ENCODE results near the gene FOXA3.

Gene FOXA3

DNA sequence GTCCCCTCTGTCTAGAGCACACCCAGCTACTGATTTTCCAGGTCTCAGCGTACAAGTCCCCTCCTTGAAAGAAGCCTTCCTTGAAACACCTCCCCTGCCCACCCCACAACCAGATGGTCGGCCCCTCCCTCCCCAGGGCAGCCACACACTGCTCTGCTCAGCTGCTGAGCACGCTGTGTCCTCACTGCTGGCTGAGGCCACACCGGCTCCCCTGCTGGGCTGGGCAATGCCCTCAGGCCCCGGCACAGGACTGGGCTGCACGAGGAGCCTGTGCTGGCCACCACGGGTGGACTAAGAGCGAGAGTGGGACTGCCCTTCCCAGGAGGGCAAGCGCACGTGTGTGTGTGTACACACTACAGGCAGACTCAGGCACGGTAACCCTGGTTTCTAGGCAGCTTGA lies 37.2 kb upstream of the FOXA3 start:
- DNase-seq (ENCODE audit: low read depth), result no peak
- H3K4me3 ChIP-seq (ENCODE audit: low read depth, low read length), result no peak overlapping the region

DNA sequence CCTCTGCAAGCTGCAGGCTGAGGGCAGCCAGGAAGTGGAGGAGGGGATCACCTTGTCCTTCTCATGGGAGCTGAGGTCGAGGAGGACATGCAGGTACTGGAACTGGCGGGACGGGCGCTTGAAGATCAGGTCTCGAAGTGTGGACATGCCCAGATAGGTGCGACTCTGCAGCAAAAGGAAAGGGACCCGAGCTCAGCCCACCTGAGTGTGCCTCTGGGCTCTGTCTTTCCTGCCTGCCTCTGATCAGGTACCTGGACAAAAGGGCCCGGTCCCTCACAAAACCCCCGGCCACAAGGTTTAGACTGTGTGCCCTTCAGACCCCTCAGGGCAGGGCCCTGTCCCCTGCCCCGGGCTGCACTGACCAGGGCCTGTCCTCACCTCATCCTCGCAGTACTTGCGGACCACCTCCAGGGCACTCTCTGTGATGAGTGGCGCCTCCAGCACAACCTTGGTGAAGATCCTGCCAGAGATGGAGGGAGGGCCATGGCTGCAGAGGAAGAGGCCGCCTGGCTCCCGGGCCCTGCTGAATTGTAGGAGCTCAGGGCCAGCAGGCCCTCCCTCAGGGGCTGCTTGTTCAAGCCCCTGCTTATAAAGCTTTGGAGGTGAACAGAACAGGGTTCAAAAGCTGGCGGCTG lies 36.5 kb upstream of the FOXA3 start:
- DNase-seq (ENCODE audit: low read depth), result no peak
- H3K4me3 ChIP-seq (ENCODE audit: low read depth, low read length), result no peak overlapping the region

DNA sequence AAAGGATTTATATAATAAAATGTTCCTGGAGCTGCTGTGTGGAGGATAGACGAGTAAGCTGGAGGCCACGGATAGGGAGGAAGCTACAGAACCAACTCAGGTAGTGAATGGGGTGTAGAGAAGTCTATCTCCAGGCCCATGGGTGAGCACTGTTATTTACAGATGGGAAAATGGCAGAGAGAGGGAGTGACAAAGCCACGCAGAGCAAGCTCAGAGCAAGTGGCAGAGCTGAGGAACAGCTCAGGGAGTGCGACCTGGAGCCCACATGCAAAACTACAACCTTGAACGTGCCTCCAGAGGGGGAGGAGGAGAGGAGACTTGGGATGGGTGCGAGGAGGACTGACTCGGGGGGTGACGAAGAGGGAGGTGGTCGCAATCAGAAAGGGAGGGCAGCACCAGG lies 35.6 kb upstream of the FOXA3 start:
- DNase-seq (ENCODE audit: low read depth), result no peak
- no peak overlapping the region for H3K4me3 ChIP-seq (ENCODE audit: low read depth, low read length)

DNA sequence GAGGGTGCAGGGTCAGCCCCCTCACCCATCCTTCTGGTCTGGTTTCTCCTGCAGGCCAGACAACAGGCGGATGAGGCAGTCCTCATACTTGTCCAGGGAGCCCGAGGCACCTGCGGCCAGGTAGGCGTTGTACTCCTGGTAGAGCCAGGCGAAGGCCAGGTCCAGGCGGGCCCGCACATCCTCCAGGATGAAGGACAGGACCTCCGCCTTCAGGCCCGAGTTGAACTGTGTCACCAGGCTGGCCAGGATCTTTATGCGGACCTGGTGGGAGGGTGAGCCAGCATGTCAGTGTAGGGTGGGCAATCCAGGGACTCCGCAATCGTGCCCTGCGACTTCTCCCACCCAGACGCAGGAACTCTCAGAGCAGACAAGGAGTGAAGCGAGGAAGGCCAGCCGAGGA lies 35.2 kb upstream of the FOXA3 start:
- DNase-seq (ENCODE audit: low read depth), result no peak
- H3K4me3 ChIP-seq (ENCODE audit: low read depth, low read length), result no peak overlapping the region

DNA sequence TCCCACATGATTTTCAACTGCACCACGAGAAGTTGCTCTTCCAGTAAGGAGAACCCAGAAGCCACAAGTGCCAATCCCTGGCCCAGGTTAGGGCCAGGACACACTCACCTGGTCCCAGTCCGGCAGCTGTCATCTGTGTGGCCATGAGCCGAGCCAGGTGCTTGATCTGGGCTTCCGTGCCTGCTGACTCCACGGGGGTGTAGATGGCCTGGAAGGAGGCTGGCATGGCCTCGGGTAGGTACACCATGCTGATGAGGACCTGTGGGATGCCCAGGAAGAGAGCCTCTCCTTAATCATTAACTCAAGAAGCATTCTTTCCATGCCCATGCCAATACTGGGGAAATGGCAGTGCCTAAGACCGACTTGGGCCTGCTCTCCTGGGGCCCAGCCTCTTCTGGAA lies 29.2 kb upstream of the FOXA3 start:
- H3K4me3 ChIP-seq (ENCODE audit: low read depth, low read length), result no peak overlapping the region
- no peak for DNase-seq (ENCODE audit: low read depth)

DNA sequence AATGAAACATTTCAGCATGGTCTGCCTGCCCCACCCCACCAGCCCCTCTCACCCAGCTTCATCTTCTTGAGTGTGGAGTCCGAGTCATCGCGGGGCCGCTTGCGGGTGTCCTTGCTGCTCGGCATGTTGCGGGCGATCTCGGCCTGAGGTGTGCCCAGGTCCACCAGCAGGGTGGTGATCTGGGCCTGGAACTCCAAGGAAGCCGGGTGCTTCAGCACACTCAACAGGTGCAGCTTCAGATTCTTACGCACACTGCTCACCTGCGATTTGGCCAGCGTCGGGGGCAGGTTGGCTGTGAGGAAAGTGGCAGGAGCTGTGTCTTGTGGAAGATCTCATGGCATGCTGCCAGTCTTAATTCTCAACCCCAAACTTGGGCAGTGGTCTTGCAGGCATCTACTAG lies 21.9 kb upstream of the FOXA3 start:
- H3K4me3 ChIP-seq (ENCODE audit: low read depth, low read length), result no peak overlapping the region
- DNase-seq (ENCODE audit: low read depth), result no peak

DNA sequence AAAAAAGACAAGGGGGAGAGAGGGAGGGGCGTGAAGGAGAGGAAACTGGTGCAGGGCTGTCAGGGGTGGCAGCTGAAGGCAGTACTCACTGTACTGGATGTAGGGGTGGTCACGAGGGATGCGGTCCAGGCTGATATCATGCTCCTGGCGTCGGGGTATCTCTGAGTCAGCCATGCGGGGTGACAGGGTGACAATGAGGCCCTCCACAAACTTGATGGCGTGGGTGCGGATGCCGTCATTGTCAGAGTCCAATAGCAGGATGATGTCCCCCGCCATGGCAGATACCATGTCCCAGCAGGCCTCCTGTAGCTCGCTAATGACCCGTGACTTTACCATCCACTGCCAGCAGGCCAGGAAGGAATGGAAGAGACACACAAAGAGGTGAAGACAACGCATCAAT lies 16.5 kb upstream of the FOXA3 start:
- no peak for DNase-seq (ENCODE audit: low read depth)
- no peak overlapping the region for H3K4me3 ChIP-seq (ENCODE audit: low read depth, low read length)

DNA sequence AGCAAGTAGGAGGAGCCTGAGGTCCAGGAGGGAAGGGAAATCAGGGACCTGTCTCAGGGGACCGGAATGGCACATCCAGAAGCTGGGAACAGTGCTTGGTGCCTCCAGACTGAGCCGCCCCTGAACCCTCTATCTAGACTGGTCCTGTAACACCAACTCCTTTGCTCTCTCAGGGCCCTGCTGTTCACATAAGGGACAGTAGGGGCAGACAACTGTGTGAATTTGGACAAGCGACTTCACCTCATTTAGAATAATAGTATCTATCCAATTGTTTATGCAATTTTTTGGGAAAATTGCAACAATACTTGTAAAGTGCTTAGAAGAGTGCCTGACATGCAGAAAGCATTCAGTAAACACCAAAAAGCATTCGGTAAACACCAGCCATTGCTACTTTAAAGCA lies 15.2 kb upstream of the FOXA3 start:
- H3K4me3 ChIP-seq (ENCODE audit: low read depth, low read length), result no peak overlapping the region
- no peak for DNase-seq (ENCODE audit: low read depth)

DNA sequence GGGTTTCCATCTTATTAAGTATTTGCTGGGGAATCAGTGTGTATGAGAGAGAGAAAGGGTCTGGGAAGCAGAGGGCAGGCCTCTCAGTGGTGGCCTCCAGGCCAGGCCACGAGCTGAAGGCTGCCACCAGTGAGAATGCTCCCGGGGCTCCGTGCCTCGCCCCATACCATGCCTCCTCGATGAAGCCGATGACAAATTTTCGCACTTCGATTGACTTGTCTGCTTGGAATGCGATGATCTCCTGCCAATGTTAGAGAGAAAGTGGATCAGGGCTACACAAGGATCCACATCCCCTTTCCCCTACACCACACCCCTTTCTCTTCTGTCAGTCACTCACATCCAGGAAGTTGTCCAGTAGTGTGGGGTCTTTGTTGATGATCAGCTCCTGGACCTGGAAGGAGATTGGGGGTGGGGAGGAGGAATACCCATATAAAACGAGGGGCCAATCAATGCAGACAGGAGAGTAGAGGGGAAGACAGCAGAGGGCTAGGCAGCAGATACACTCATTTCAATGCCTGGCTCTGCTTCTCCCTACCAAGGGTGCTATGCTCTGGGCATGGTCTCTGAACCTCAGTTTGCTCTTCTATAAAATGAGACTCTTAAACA lies 11.9 kb upstream of the FOXA3 start:
- DNase-seq (ENCODE audit: low read depth), result no peak

DNA sequence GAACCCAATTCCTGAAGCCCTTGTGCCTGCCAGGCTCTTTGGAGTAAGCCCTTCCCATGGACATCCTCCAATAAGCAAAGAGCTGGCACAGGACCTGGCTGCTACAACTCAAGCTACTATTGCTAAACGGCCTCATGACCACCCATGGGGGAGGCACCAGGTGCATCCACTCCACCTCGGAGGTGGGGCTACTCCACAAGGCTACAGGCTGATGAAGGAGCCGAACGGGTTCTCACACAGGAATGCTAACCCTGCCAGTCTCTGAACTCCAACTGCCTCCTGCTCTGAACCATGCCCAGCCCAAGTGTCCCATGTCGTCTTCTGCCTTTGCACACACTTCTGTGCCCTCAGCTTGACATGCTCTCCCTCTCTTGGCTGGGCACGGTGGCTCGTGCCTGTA lies 11.1 kb upstream of the FOXA3 start:
- no peak for DNase-seq (ENCODE audit: low read depth)
- no peak overlapping the region for H3K4me3 ChIP-seq (ENCODE audit: low read depth, low read length)

More for the DNA sequence above, 11.9 kb upstream of the FOXA3 start:
- no peak overlapping the region for H3K4me3 ChIP-seq (ENCODE audit: low read depth, low read length)

DNA sequence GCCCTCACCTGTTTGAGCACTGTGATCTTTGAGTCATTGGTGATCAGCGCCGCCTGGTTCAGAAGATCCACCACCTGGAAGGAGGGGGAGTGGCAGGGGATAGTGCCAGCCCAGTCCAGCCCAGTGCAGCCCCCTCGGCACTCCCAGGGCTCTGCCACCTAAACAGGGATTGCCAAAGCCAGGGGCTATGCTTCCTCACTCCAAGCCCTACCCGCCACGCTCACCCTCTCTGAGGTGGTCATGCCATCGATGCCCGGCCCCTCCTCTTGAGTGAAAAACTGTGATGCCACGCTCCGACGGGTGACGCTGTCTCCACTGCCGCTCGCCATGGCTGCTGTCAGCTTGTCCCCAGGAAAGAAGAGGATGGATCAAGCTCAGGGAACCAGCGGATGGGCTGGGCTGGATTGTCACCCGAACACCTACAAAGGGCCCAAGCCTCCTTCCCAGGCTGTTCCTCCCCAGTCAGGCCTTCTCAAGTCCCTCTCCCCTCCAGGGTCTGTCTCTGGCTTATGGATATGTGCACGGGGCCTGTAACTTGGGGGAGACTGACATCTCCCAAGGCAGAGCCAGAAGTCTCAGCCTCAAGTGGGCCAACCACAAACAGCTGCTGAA lies 9.9 kb upstream of the FOXA3 start:
- no peak overlapping the region for H3K4me3 ChIP-seq (ENCODE audit: low read depth, low read length)
- no peak for DNase-seq (ENCODE audit: low read depth)

DNA sequence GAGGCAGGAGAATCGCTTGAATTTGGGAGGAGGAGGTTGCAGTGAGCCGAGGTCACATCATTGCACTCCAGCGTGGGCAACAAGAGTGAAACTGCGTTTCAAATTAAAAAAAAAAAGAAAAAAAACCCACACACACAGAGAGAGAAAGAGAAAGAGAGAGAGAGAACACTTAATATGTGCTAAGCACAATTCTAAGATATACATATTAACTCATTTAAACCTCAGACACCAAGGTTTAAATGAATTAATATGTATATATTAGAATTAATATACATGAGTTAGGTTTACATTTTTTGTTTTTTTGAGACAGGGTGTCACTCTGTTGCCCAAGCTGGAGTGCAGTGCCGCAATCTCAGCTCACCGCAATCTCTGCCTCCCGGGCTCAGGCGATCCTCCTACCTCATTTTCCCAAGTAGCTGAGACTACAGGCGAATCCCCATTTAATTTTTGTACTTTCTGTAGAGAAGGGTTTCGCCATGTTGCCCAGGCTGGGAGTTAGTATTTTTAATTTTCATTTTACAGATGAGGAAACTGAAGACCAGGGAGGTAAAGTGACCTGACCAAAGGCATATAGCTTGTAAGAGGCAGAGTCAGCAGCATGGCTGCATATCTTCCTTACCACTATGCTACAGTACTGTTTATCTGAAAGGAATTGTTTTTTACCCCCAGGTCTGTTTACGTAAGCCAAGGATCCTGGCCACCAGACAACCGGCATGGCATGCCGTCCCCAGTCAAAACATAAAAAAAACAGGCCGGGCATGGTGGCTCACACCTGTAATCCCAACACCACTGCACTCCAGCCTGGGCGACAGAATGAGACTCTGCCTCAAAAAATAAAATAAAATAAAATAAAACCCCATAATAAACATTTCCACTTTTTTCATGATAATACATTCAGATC lies 3.5 kb upstream of the FOXA3 start:
- DNase-seq (ENCODE audit: low read depth), result no peak
- no peak overlapping the region for H3K4me3 ChIP-seq (ENCODE audit: low read depth, low read length)

DNA sequence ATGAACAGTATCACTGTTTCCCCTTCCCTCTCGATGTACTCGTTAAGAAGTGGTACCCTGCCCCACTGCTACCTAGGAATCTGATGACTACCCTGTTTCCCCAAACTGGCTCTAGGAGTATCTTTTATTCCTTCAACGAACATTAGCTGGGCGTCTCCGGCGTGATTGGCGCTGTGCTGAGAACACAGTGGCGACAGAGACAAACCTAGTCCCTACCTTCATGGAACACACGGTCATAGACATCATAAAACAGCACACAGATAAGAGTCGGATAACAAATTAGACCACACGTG lies 1.9 kb upstream of the FOXA3 start:
- peak overlapping the region; percentile 97 for H3K4me3 ChIP-seq (ENCODE audit: low read depth, low read length)
- DNase-seq (ENCODE audit: low read depth), result no peak

DNA sequence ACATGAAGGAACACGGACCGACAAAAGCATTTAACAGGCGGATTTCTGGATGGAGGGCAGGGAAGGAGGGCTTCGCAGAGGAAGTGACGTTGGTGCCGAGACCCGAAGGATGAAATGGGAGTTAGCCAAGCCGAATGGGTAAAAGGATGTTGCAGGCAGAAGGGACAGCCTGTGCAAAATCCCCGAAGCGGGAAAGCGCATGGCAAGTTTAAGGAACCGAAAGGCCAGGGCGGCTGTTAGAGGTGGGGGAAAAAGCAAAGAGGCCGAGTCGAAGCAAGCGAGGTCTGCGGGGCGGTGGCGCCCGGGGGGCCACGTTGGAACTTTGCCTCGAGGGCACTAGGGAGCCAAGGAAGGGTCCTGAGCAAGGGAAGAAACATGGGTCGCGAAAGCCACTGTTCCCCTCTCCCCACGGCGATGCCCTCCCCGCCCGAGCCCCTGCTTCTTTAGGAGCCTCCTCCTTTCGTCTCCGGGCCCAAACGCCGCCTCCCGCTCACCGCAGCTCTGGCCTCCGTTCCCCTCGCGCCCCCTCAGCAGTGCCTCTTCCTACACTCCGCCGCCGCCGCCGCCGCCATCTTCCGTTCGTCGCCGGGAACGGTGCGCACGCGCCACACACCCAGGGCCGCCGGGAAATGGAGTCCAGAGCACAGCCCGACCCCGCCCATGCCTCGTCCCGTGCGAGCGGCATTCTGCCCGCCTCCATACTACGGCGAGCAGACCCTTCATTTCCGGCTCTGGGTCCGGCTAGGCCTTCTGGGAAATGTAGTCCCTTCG lies 1.4 kb upstream of the FOXA3 start, which contains the start of gene SYMPK:
Gene SYMPK (minus strand): TSS at position 584 of the 771 bp plus-strand sequence. CDS start 8,652 bp downstream, outside the sequence.
- peak; percentile 93 for DNase-seq (ENCODE audit: low read depth)
- peak within 1 kb of the TSS; percentile 97 for H3K4me3 ChIP-seq (ENCODE audit: low read depth, low read length)

DNA sequence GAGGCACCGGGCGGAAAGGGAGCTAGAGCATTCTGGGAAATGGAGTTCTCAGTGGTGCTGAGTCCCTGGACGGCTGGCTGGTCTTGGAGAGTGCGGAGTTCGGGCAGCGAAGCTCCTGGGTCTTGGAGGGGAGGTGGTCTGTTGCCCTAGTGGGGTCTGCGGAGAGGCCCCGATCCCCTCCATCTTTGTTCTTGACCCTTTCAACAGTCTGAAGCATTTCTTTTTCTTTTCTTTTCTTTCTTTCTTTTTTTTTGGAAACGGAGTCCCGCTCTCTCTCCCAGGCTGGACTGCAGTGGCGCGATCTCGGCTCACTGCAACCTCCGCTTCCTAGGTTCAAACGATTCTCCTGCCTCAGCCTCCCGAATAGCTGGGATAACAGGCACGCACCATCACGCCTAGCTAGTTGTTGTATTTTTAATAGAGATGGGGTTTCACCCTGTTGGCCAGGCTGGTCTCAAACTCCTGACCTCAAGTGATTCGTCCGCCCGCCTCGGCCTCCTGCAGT lies 739 bp upstream of the FOXA3 start:
- H3K4me3 ChIP-seq (ENCODE audit: low read depth, low read length), result peak overlapping the region; percentile 40
- DNase-seq (ENCODE audit: low read depth), result no peak

DNA sequence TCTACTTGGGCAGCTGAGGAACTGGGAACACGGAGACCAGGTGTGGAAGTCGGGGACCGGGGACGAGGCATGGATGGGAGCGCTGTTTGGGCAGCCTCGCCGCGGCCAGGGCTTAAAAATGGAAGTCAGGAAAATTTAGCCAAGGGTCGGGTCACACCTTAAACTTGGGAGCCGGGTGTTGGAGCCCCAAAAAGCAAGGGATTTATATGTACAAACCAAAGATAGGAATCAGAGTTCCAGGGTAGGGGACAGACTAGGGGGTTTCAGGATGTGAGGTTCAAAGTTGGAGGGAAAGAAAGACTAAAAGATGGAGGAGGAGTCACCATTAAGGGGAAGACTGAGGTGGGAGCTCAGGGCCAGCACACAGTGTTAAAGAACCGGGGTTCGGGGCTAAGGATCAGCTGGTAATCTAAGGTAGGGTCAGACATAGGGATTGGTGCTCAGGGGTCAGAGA lies 530 bp downstream of the FOXA3 start:
- no peak for DNase-seq (ENCODE audit: low read depth)
- H3K4me3 ChIP-seq (ENCODE audit: low read depth, low read length), result no peak overlapping the region

DNA sequence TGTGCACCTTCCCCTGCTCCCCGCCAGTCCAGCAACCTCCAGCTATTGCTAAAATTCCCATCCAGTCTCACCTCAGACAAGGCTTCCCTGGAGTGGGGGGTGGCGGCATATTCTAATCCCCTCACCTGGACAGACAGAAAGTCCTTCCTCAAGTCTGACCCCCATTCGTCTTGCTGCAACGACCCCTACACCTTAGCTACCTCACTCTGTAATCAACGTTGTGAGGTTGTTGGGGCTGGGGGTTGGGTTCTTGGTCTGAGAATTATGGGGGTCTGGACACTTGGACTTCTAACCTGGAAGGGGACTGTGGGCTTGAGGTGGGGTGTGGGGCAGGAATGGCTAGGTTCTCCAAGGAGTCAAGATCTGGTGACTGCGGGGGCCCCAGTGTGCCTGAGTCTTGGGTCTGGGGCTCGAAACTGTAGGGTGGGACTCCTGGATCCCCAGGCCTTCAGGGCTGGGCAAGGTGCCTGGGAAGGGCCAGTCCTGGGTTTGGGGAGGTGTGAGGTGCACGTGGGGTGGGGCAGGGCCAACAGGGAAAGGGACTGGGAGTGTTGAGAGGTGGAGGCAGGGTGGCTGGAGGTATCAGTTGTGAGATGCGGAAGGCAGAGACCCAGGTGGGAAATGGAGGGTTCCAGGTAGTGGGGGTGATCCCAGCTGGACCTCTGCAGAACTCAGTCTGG lies 1.3 kb downstream of the FOXA3 start:
- H3K4me3 ChIP-seq (ENCODE audit: low read depth, low read length), result no peak overlapping the region
- no peak for DNase-seq (ENCODE audit: low read depth)

DNA sequence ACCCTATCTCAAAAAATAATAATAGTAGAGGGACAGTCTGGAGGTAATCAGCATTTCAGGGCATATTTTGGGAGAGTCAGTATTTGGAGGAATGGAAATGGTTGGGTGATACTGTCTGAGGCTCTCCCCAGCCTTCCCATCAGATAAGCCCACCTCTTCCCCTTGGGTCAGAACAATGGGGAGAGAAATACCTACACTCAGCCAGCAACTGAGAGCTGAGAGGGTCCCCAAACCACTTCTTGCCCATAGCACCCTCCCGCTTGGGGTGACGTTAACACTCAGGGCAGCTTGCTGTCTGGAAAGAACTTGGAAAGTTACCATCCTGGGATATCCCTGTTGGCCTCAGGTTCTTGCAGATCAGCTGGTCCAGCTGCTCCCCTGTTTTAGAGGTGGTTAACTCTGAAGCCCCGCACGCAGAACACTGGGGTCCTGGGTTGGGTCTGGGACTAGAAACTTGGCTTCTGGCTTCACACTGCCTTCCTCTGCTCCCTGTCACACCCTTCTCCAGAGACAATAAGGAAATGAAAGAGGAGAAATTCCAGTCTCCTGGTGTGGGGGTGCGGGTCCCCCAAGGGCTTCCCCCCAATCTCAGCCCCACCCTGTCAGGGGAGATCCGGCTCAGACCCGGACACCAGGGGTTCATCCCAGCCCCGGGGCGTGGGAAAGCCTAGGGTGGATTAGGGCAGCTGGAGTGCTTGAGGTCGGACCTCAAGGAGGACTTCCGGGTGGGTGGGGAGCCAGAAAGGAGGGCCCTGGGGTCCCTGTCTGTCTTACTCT lies 2.5 kb downstream of the FOXA3 start:
- no peak overlapping the region for H3K4me3 ChIP-seq (ENCODE audit: low read depth, low read length)
- no peak for DNase-seq (ENCODE audit: low read depth)
